ENCODE data around the gene ANKS1B.

DNA sequence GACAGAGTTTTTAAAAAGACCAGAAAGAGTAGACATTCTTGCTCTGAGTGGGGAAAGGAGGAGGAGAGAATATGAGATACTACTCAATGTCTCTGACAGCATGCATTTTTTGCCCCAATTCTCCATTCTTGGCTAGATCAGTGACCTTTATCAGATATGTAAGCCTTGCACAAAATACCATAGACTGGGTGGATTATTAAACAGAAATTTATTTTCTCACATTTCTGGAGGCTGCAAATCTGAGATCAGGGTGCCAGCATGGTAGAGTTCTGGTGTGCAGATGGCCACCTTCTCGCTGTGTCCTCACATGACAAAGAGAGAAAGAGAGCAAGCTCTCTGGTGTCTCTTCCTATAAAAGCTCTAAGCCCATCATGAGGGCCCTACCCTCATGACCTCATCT is 38.6 kb downstream of the ANKS1B start:
- no peak for TF ChIP-seq CTCF (IDR thresholded peaks at IDR 0.05)
- no peak for TF ChIP-seq TEAD4 (CRISPR knock-in tag; IDR thresholded peaks at IDR 0.05)
